CD4-positive, alpha-beta T cell treated with Interleukin-21 for 1 hour (primary cell): ENCODE results near the gene AEBP2.

Experiments
- DNase-seq: peaks from one replicate; pipeline ENCODE4 v3.0.0-alpha.2; 2020

Gene AEBP2

DNA sequence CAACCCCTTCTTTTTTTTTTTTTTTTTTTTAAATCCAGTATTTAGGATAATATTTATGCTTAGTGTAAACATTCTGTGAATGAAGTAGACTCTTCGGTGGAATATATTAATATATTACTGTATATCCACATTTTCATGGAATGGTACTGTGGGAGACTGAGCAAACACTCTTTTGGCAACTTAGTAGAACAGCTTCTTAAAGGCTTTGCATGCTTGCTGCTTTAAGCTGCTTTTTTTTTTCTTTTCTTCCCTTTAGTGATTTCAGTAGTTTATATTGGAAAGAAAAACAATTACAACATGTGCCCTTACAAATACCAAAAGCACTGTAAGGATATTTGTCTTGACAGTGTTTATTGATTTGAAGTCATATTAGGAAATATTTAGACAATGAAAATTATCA is 78.9 kb downstream of the AEBP2 start:
- DNase-seq, result no peak

DNA sequence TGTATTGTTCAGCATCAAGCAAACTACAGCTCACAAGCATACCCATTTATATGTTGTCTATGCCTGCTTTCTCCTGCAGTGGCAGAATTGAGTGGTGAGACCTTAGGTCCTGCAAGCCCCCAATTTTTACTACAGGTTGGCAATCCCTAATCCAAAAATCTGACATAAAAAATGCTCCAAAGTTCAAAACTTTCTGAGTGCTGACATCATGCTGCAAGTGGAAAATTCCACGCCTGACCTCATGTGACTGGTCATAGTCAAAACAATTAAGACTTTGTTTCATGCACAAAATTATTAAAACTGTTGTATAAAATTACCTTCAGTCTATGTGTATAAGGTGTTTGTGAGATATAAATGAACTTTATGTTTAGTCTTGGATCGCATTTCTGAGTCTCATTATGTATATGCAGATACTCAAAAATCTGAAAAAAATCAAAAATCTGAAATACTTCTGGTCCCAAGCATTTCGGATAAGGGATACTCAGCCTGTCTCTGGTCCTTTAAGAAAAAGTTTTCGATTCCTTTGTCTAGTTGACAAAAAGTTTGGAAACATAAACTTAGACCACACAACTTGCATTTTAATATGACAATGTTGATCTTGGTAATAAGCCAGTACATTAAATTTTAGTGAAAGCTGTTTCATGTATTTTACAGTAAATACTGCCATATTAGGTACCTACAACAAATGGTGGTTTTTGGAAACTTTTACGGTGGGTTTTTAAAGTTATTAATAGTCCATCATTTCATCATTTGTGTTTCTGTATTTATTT is 81.5 kb downstream of the AEBP2 start:
- DNase-seq, result no peak

DNA sequence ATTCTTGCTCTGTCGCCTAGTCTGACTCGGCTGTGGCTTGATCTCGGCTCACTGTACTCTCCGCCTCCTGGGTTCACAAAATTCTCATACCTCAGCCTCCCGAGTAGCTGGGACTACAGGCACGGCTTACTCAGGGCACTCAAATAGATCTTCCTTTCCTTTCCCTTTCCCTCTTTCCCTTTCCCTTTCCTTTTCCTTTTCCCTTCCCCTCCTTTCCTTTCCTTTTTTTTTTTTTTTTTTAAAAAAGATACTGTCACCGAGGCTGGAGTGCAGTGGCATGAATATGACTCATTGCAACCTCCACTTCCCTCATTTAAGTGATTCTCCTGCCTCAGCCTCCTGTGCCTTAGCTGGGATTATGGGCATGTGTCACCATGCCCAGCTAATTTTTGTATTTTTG is 86.0 kb downstream of the AEBP2 start:
- DNase-seq, result no peak

DNA sequence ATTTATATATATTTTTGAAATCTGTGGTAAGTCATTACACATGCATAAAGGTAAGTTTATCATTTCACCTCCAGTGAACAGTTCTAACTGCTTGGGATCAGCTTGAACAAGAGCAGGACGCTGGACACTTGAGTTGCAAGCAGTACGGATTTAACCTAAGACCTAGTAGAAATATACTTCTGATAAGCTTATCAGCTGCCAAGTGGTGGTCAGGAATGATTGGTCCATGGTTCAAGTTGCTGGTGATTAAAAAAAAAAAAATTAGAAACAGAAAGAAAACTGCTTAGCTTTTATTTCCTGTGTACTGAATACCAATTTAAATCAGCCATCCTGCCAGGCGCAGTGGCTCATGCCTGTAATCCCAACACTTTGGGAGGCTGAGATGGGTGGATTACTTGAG is 88.6 kb downstream of the AEBP2 start:
- DNase-seq, result no peak

- no peak for DNase-seq
Measured at GRCh38 chr12:19528750-19529149, 89.5 kb downstream of the AEBP2 start.

GRCh38 chr12:19529951-19530636 is 90.8 kb downstream of the AEBP2 start:
- DNase-seq, result no peak

DNA sequence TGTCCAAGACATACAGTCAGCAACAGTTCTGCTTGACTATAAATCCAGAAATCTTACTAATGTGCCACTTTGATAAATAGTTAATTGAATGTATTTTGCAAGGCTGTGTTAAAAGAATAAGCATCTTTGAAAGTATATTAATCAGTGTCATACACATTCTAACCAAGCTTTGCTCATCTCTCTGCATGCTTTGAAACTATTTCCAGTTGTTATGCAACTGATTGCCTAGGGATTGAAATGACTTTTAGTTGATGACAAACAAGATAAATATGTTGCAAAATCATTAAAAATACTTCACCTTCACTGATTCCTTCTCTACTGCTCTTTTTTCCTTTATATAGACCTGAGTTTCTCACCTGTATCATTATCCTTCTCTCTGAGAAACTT is 91.3 kb downstream of the AEBP2 start:
- DNase-seq, result no peak

DNA sequence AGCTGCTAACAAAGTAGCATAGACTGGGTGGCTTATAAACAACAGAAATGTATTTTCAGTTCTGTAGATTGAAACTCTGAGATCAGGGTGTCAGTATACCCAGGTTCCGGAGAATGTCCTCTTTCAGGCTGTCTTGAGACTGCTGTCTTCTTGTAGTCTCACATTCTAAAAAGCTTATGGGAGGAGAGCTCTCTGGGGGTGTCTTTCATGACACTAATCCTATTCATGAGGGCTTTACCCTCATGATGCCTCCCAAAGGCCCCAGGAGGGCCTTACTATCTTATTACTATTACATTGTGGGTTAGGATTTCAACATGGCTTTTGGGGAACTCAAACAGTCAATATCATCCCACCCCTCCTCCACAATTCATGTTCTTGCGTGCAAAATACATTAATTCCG is 94.3 kb downstream of the AEBP2 start:
- DNase-seq, result no peak

- DNase-seq, result no peak
Measured at GRCh38 chr12:19539071-19539470, 99.8 kb downstream of the AEBP2 start.

DNA sequence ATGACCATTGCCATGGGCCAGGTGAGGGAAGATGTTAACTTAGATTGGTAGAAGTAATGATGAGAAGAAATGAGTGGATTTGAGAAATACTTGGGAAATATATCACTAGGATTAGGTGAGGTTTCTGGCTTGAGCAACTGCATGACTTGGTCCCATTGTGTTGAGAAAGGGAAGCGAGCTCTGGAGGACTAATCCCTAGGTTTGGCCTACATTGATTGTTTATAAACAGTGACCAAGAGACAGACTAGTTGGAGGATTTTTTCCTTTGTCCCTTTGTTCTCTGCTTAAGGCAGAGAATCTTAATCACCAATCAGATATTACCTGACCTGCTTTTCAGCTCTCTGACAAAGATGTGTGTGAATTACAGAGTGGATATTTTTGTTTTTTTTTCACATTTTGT is 100.5 kb downstream of the AEBP2 start:
- DNase-seq, result no peak

GRCh38 chr12:19542606-19543005 is 103.3 kb downstream of the AEBP2 start:
- no peak for DNase-seq

DNA sequence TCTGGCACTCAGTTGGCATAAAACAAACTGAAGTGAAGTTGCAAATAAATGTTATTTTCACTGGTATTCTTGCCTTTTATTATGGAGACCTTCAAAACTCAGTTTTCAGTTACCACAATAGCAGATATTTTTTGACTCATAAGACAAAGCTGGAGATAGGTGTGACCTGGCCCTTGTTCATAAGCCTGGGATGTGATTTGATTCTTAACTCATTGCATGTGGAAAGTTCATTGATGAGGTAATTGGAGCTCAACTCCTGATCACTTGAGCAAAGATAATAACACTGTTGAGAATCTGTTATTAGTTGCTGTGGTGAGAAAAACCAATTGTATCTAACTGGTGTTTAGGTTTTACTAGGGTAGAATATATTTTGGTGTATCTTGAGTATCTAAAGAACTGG is 105.1 kb downstream of the AEBP2 start:
- DNase-seq, result no peak

DNA sequence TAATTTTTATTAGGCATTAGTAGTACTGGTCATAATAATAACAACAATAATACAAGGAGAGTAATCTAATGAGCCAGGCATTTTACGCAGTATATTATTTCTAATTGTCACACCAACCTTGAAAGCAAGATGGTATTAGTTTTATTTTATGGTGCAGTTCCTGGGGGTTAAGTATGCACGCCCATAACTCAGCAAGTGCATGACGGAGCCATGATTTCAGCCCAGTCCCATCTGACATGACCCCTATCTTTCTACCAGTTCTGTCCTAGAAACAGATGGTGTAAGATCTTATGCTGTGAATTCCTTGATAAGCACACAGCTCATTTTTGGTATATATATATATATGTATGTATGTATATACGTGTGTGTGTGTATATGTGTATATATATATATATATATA is 106.0 kb downstream of the AEBP2 start:
- no peak for DNase-seq

GRCh38 chr12:19546027-19546426 is 106.7 kb downstream of the AEBP2 start:
- DNase-seq, result no peak

- no peak for DNase-seq
Measured at GRCh38 chr12:19546611-19547162, 107.4 kb downstream of the AEBP2 start.

- no peak for DNase-seq
Measured at GRCh38 chr12:19547271-19547671, 108.0 kb downstream of the AEBP2 start.

DNA sequence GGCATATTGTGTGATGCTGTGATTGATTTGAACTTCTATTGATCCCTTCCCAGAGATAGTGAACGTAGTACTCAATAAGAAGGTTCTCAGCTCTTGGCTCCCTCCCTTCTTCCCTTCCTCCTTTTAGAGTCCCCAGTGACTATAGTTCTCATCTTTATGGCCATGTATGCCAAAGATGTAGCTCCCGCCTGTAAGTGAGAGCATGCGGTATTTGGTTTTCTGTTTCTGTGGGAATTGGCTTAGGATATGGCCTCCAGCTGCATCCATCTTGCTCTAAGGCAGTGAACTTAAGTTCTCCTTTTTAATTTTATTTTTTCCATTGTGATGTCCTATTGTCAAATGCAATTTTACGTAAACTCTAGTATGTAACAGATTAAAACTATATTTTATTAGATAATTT is 109.5 kb downstream of the AEBP2 start:
- no peak for DNase-seq

DNA sequence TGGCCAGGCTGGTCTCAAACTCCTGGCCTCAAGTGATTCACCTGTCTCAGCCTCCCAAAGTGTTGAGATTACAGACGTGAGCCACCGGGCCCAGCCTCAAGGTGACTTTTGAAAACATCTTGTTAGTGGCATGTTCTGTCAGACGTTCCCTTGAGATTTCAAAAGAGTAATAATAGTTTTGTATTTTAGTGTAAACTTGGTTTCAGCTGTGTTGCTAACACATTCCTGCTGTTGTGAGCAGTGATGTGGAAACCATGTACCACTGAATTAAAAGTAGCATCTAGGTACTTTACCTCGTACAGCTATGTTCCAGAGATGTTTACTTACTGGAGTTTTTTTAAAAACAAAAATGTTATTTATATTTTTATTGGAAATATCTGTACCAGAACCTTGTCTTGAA is 111.3 kb downstream of the AEBP2 start:
- DNase-seq, result no peak

DNA sequence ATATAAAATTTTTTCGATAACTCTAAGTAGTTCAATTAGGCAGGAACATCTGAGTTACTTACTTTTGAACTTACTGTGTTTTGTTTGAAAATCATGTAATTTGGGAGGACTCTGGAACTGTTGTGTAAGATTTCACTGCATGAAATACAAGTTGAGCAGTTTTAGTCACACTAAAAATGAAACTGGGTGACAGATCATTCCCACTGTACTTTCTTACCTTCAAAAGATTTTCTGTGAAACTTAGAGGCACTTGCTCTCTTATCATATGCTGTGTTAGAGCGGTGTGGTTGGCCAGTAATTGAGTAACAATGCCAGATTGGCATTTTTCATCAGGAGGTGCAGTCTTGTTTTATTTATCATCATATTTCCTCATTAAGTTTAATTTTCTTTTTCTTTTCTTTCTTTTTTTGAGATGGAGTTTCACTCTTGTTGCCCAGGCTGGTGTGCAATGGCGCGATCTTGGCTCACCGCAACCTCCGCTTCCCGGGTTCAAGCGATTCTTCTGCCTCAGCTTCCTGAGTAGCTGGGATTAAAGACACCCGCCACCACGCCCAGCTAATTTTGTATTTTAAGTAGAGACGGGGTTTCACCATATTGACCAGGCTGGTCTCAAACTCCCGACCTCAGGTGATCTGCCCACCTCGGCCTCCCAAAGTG is 113.3 kb downstream of the AEBP2 start:
- DNase-seq, result peak; percentile 10

GRCh38 chr12:19553175-19553574 is 113.9 kb downstream of the AEBP2 start:
- no peak for DNase-seq

GRCh38 chr12:19561411-19561961 is 122.2 kb downstream of the AEBP2 start:
- DNase-seq, result no peak
